ENCODE results near the gene LPP. TPM values are rescaled to one million over a fixed set of nuclear protein-coding genes. Genes with fewer than 3 reads are reported as not detected.

The LPP gene
- total RNA-seq, 1 donor from 2014 or later: 28.2 TPM

- Histone ChIP-seq H3K27ac (ENCODE audit: low read depth, low read length) (no peak overlapping the region), H3K4me3 (ENCODE audit: low read length in 3 of 3) (no peak overlapping the region), H3K9ac (ENCODE audit: low read depth in 1 of 3, low read length in 3 of 3) (no peak overlapping the region), H3K9me3 (ENCODE audit: control insufficient read depth in 3 of 3, low read length in 3 of 3) (no peaks in the 10 kb centered on the region), H3K36me3 (ENCODE audit: control insufficient read depth in 3 of 3, insufficient read depth in 3 of 3, low read length in 3 of 3) (peaks cover 0 to 3% (median 0%) of the 10 kb centered on the region in 3 donors), H3K27me3 (ENCODE audit: control insufficient read depth in 3 of 3, insufficient read depth in 3 of 3, low read length in 3 of 3) (no peaks in the 10 kb centered on the region), H3K4me1 (ENCODE audit: control insufficient read depth in 3 of 3, insufficient read depth in 3 of 3, low read length in 3 of 3) (peaks cover 0 to 7% (median 0%) of the 10 kb centered on the region in 3 donors)
Observed at GRCh38 chr3:188707381-188708288, 553.7 kb downstream of the LPP start.

- Histone ChIP-seq H3K9me3 (ENCODE audit: control insufficient read depth in 3 of 3, low read length in 3 of 3) (no peaks in the 10 kb centered on the region), H3K27me3 (ENCODE audit: control insufficient read depth in 3 of 3, insufficient read depth in 3 of 3, low read length in 3 of 3) (no peaks in the 10 kb centered on the region), H3K4me3 (ENCODE audit: low read length in 3 of 3) (no peak overlapping the region), H3K27ac (ENCODE audit: low read depth, low read length) (no peak overlapping the region), H3K4me1 (ENCODE audit: control insufficient read depth in 3 of 3, insufficient read depth in 3 of 3, low read length in 3 of 3) (peaks cover 0 to 7% (median 0%) of the 10 kb centered on the region in 3 donors), H3K36me3 (ENCODE audit: control insufficient read depth in 3 of 3, insufficient read depth in 3 of 3, low read length in 3 of 3) (peaks cover 0 to 3% (median 0%) of the 10 kb centered on the region in 3 donors), H3K9ac (ENCODE audit: low read depth in 1 of 3, low read length in 3 of 3) (no peak overlapping the region)
Observed at GRCh38 chr3:188711881-188712247, 557.9 kb downstream of the LPP start.

- H3K9me3 ChIP-seq (ENCODE audit: control insufficient read depth in 3 of 3, low read length in 3 of 3): no peaks in the 10 kb centered on the region
- H3K4me1 ChIP-seq (ENCODE audit: control insufficient read depth in 3 of 3, insufficient read depth in 3 of 3, low read length in 3 of 3): peaks cover 0 to 7% (median 0%) of the 10 kb centered on the region in 3 donors
- H3K27me3 ChIP-seq (ENCODE audit: control insufficient read depth in 3 of 3, insufficient read depth in 3 of 3, low read length in 3 of 3): no peaks in the 10 kb centered on the region
- H3K9ac ChIP-seq (ENCODE audit: low read depth in 1 of 3, low read length in 3 of 3): no peak overlapping the region
- peaks cover 0 to 3% (median 0%) of the 10 kb centered on the region in 3 donors for H3K36me3 ChIP-seq (ENCODE audit: control insufficient read depth in 3 of 3, insufficient read depth in 3 of 3, low read length in 3 of 3)
- H3K4me3 ChIP-seq (ENCODE audit: low read length in 3 of 3): no peak overlapping the region
- H3K27ac ChIP-seq (ENCODE audit: low read depth, low read length): no peak overlapping the region
Observed at GRCh38 chr3:188712248-188712924, 558.4 kb downstream of the LPP start.

GRCh38 chr3:188712991-188713390 lies 559.0 kb downstream of the LPP start:
- Histone ChIP-seq H3K9me3 (ENCODE audit: control insufficient read depth in 3 of 3, low read length in 3 of 3) (no peaks in the 10 kb centered on the region), H3K4me3 (ENCODE audit: low read length in 3 of 3) (no peak overlapping the region), H3K27me3 (ENCODE audit: control insufficient read depth in 3 of 3, insufficient read depth in 3 of 3, low read length in 3 of 3) (no peaks in the 10 kb centered on the region), H3K27ac (ENCODE audit: low read depth, low read length) (no peak overlapping the region), H3K36me3 (ENCODE audit: control insufficient read depth in 3 of 3, insufficient read depth in 3 of 3, low read length in 3 of 3) (peaks cover 0 to 3% (median 0%) of the 10 kb centered on the region in 3 donors), H3K4me1 (ENCODE audit: control insufficient read depth in 3 of 3, insufficient read depth in 3 of 3, low read length in 3 of 3) (peaks cover 0 to 7% (median 0%) of the 10 kb centered on the region in 3 donors), H3K9ac (ENCODE audit: low read depth in 1 of 3, low read length in 3 of 3) (no peak overlapping the region)

GRCh38 chr3:188719545-188719944 lies 565.6 kb downstream of the LPP start:
- Histone ChIP-seq H3K4me3 (ENCODE audit: low read length in 3 of 3) (no peak overlapping the region), H3K27me3 (ENCODE audit: control insufficient read depth in 3 of 3, insufficient read depth in 3 of 3, low read length in 3 of 3) (no peaks in the 10 kb centered on the region), H3K4me1 (ENCODE audit: control insufficient read depth in 3 of 3, insufficient read depth in 3 of 3, low read length in 3 of 3) (no peaks in the 10 kb centered on the region), H3K36me3 (ENCODE audit: control insufficient read depth in 3 of 3, insufficient read depth in 3 of 3, low read length in 3 of 3) (no peaks in the 10 kb centered on the region), H3K9me3 (ENCODE audit: control insufficient read depth in 3 of 3, low read length in 3 of 3) (no peaks in the 10 kb centered on the region), H3K9ac (ENCODE audit: low read depth in 1 of 3, low read length in 3 of 3) (no peak overlapping the region), H3K27ac (ENCODE audit: low read depth, low read length) (no peak overlapping the region)

GRCh38 chr3:188720215-188720614 lies 566.3 kb downstream of the LPP start:
- H3K4me3 ChIP-seq (ENCODE audit: low read length in 3 of 3): no peak overlapping the region
- H3K9me3 ChIP-seq (ENCODE audit: control insufficient read depth in 3 of 3, low read length in 3 of 3): no peaks in the 10 kb centered on the region
- H3K4me1 ChIP-seq (ENCODE audit: control insufficient read depth in 3 of 3, insufficient read depth in 3 of 3, low read length in 3 of 3): no peaks in the 10 kb centered on the region
- no peaks in the 10 kb centered on the region for H3K27me3 ChIP-seq (ENCODE audit: control insufficient read depth in 3 of 3, insufficient read depth in 3 of 3, low read length in 3 of 3)
- no peaks in the 10 kb centered on the region for H3K36me3 ChIP-seq (ENCODE audit: control insufficient read depth in 3 of 3, insufficient read depth in 3 of 3, low read length in 3 of 3)
- H3K27ac ChIP-seq (ENCODE audit: low read depth, low read length): no peak overlapping the region
- H3K9ac ChIP-seq (ENCODE audit: low read depth in 1 of 3, low read length in 3 of 3): no peak overlapping the region

- Histone ChIP-seq H3K9me3 (ENCODE audit: control insufficient read depth in 3 of 3, low read length in 3 of 3) (no peaks in the 10 kb centered on the region), H3K27me3 (ENCODE audit: control insufficient read depth in 3 of 3, insufficient read depth in 3 of 3, low read length in 3 of 3) (no peaks in the 10 kb centered on the region), H3K4me3 (ENCODE audit: low read length in 3 of 3) (no peak overlapping the region), H3K27ac (ENCODE audit: low read depth, low read length) (no peak overlapping the region), H3K4me1 (ENCODE audit: control insufficient read depth in 3 of 3, insufficient read depth in 3 of 3, low read length in 3 of 3) (no peaks in the 10 kb centered on the region), H3K36me3 (ENCODE audit: control insufficient read depth in 3 of 3, insufficient read depth in 3 of 3, low read length in 3 of 3) (no peaks in the 10 kb centered on the region), H3K9ac (ENCODE audit: low read depth in 1 of 3, low read length in 3 of 3) (no peak overlapping the region)
Observed at GRCh38 chr3:188720636-188721035, 566.7 kb downstream of the LPP start.

GRCh38 chr3:188721312-188721711 lies 567.4 kb downstream of the LPP start:
- Histone ChIP-seq H3K36me3 (ENCODE audit: control insufficient read depth in 3 of 3, insufficient read depth in 3 of 3, low read length in 3 of 3) (no peaks in the 10 kb centered on the region), H3K4me3 (ENCODE audit: low read length in 3 of 3) (no peak overlapping the region), H3K27me3 (ENCODE audit: control insufficient read depth in 3 of 3, insufficient read depth in 3 of 3, low read length in 3 of 3) (no peaks in the 10 kb centered on the region), H3K9me3 (ENCODE audit: control insufficient read depth in 3 of 3, low read length in 3 of 3) (no peaks in the 10 kb centered on the region), H3K9ac (ENCODE audit: low read depth in 1 of 3, low read length in 3 of 3) (no peak overlapping the region), H3K4me1 (ENCODE audit: control insufficient read depth in 3 of 3, insufficient read depth in 3 of 3, low read length in 3 of 3) (no peaks in the 10 kb centered on the region), H3K27ac (ENCODE audit: low read depth, low read length) (no peak overlapping the region)

- Histone ChIP-seq H3K9me3 (ENCODE audit: control insufficient read depth in 3 of 3, low read length in 3 of 3) (no peaks in the 10 kb centered on the region), H3K4me1 (ENCODE audit: control insufficient read depth in 3 of 3, insufficient read depth in 3 of 3, low read length in 3 of 3) (no peaks in the 10 kb centered on the region), H3K4me3 (ENCODE audit: low read length in 3 of 3) (no peak overlapping the region), H3K27me3 (ENCODE audit: control insufficient read depth in 3 of 3, insufficient read depth in 3 of 3, low read length in 3 of 3) (no peaks in the 10 kb centered on the region), H3K36me3 (ENCODE audit: control insufficient read depth in 3 of 3, insufficient read depth in 3 of 3, low read length in 3 of 3) (no peaks in the 10 kb centered on the region), H3K27ac (ENCODE audit: low read depth, low read length) (no peak overlapping the region), H3K9ac (ENCODE audit: low read depth in 1 of 3, low read length in 3 of 3) (no peak overlapping the region)
Observed at GRCh38 chr3:188721990-188722389, 568.0 kb downstream of the LPP start.

- no peak overlapping the region for H3K4me3 ChIP-seq (ENCODE audit: low read length in 3 of 3)
- H3K27ac ChIP-seq (ENCODE audit: low read depth, low read length): no peak overlapping the region
- H3K4me1 ChIP-seq (ENCODE audit: control insufficient read depth in 3 of 3, insufficient read depth in 3 of 3, low read length in 3 of 3): no peaks in the 10 kb centered on the region
- no peaks in the 10 kb centered on the region for H3K36me3 ChIP-seq (ENCODE audit: control insufficient read depth in 3 of 3, insufficient read depth in 3 of 3, low read length in 3 of 3)
- no peaks in the 10 kb centered on the region for H3K9me3 ChIP-seq (ENCODE audit: control insufficient read depth in 3 of 3, low read length in 3 of 3)
- H3K9ac ChIP-seq (ENCODE audit: low read depth in 1 of 3, low read length in 3 of 3): no peak overlapping the region
- H3K27me3 ChIP-seq (ENCODE audit: control insufficient read depth in 3 of 3, insufficient read depth in 3 of 3, low read length in 3 of 3): no peaks in the 10 kb centered on the region
Observed at GRCh38 chr3:188722963-188723362, 569.0 kb downstream of the LPP start.
